Uterus (tissue), 2 donors: ENCODE results near the gene DNAH1.

Experiments used
- CTCF ChIP-seq, 4 experiments: fragments of 200-600 bp in 2 of 4; fragments of 450-650 bp in 2 of 4; sonication (generic) in 2 of 4; IDR thresholded peaks; one replicate each; pipeline ENCODE4 v1.5.1; 2016 to 2019; ENCODE audit warnings: antibody characterized with exemption in 4 of 4, mild to moderate bottlenecking in 2 of 4, moderate library complexity in 1 of 4
- POLR2A ChIP-seq, 2 donors: fragments of 450-650 bp; IDR thresholded peaks; one replicate each; pipeline ENCODE4 v1.6.1; 2016; ENCODE audit warnings: antibody characterized with exemption in 2 of 2, mild to moderate bottlenecking in 1 of 2, moderate library complexity in 1 of 2

DNA sequence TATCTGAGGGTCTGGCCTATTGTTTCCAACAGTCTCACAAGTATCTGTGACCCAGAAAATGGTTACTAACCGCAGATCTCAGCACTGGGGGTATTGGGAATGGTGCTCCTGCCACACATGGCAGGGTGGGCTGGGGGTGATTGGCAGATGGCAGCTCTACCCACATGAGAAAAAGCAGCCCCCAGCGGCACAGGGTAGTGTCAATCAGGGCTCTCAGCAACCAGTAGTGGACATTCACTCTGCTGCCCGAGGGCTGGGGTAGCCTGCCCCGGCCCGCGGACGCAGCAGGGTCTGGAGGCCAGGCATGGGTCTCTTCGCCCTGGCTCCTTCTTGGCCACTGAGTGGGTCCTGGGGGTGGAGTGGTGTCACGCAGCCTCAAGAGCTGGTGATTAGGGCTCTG lies 8.6 kb downstream of the DNAH1 start:
- no peak for TF ChIP-seq CTCF (IDR thresholded peaks at IDR 0.05)
- no peak for TF ChIP-seq POLR2A (IDR thresholded peaks at IDR 0.05)
